Activated CD4-positive, alpha-beta T cell treated with anti-CD3 and anti-CD28 coated beads for 36 hours (primary cell): ENCODE data around the gene GFRA1. TPM values are rescaled to one million over a fixed set of nuclear protein-coding genes. Genes with fewer than 3 reads are reported as not detected.

Experiments used
- ATAC-seq: fragments of 200-7000 bp; cut with Tn5 transposase; one replicate; pipeline ENCODE4 v1.10.0; 2021; ENCODE audit warnings: mild to moderate bottlenecking, moderate library complexity
- CTCF ChIA-PET: fragments of 350-600 bp; sonication (Branson Sonifier 250); formaldehyde crosslinking; loops from one replicate; lab custom pipeline; 2021; ENCODE audit warnings: antibody characterized with exemption; lab: Charles Lee
- POLR2A ChIA-PET: fragments of 350-600 bp; sonication (Branson Sonifier 250); formaldehyde crosslinking; loops from one replicate; lab custom pipeline; 2021; ENCODE audit warnings: antibody characterized with exemption, inconsistent platforms; lab: Charles Lee
- DNase-seq: peaks from one replicate; pipeline ENCODE4 v3.0.0-alpha.2; 2020
- H3K27ac Mint-ChIP-seq: one replicate; pipeline ENCODE4 v1.8.0; 2021; ENCODE audit warnings: mixed read lengths
- H3K27me3 Mint-ChIP-seq: one replicate; pipeline ENCODE4 v1.8.0; 2021; ENCODE audit warnings: mixed read lengths
- H3K36me3 Mint-ChIP-seq: one replicate; pipeline ENCODE4 v1.8.0; 2021; ENCODE audit warnings: low read depth, mixed read lengths
- H3K4me1 Mint-ChIP-seq: one replicate; pipeline ENCODE4 v1.8.0; 2021; ENCODE audit warnings: mixed read lengths
- H3K4me3 Mint-ChIP-seq: one replicate; pipeline ENCODE4 v1.8.0; 2021; ENCODE audit warnings: mild to moderate bottlenecking, moderate library complexity, mixed read lengths
- H3K9me3 Mint-ChIP-seq: one replicate; pipeline ENCODE4 v1.8.0; 2021; ENCODE audit warnings: low read depth, mixed read lengths
- intact Hi-C, 2 experiments: fragments of 100-400 bp; cut with DNase I in 1 of 2; cut with micrococcal nuclease in 1 of 2; formaldehyde crosslinking; loops; one replicate each; pipeline versions ENCODE4 v1.14.2 to v1.15.1; 2022 to 2024; cut with DNase I, micrococcal nuclease
- total RNA-seq, 2 experiments: library from RNA; stranded (reverse); gene quantifications; one replicate each; pipeline ENCODE4 v1.2.3, GENCODE V29; 2021

Gene GFRA1
- total RNA-seq, 2 experiments from 2014 or later: 0.09 to 0.11 TPM

GRCh38 chr10:116132780-116133399 is 140.1 kb downstream of the GFRA1 start:
- intact Hi-C loops: no loop called here
- Mint-ChIP-seq H3K4me3 (no peak overlapping the region), H3K36me3 (no peaks in the 10 kb centered on the region), H3K4me1 (no peaks in the 10 kb centered on the region), H3K9me3 (no peaks in the 10 kb centered on the region), H3K27me3 (no peaks in the 10 kb centered on the region), H3K27ac (no peak overlapping the region)
- ATAC-seq: no peak
- CTCF ChIA-PET: no interaction called here
- POLR2A ChIA-PET: no interaction called here
- DNase-seq: peak; percentile 10

GRCh38 chr10:116130006-116130405 is 143.0 kb downstream of the GFRA1 start:
- no peak for ATAC-seq
- ChIA-PET POLR2A (no interaction called here), CTCF (interaction anchor here (1.1 kb wide), 1 partner anchor 17 kb away, joined by 3 read pairs; no protein-coding TSS in a partner anchor)
- no peaks in the 10 kb centered on the region for H3K9me3 Mint-ChIP-seq
- DNase-seq: no peak
- intact Hi-C loops: no loop called here
- H3K36me3 Mint-ChIP-seq: no peaks in the 10 kb centered on the region
- H3K4me1 Mint-ChIP-seq: no peaks in the 10 kb centered on the region
- H3K27me3 Mint-ChIP-seq: no peaks in the 10 kb centered on the region
- H3K27ac Mint-ChIP-seq: no peak overlapping the region
- H3K4me3 Mint-ChIP-seq: no peak overlapping the region

- DNase-seq: no peak
- H3K4me3 Mint-ChIP-seq: no peak overlapping the region
- no peak overlapping the region for H3K27ac Mint-ChIP-seq
- ATAC-seq: no peak
- H3K9me3 Mint-ChIP-seq: no peaks in the 10 kb centered on the region
- no peaks in the 10 kb centered on the region for H3K36me3 Mint-ChIP-seq
- intact Hi-C loops: no loop called here
- CTCF ChIA-PET: no interaction called here
- H3K27me3 Mint-ChIP-seq: no peaks in the 10 kb centered on the region
- no peaks in the 10 kb centered on the region for H3K4me1 Mint-ChIP-seq
- POLR2A ChIA-PET: no interaction called here
Measured at GRCh38 chr10:116126954-116127695, 145.9 kb downstream of the GFRA1 start.

GRCh38 chr10:116126239-116126638 is 146.8 kb downstream of the GFRA1 start:
- H3K4me1 Mint-ChIP-seq: no peaks in the 10 kb centered on the region
- DNase-seq: no peak

GRCh38 chr10:116125180-116125579 is 147.8 kb downstream of the GFRA1 start:
- no peaks in the 10 kb centered on the region for H3K9me3 Mint-ChIP-seq
- H3K27ac Mint-ChIP-seq: no peak overlapping the region
- POLR2A ChIA-PET: no interaction called here
- H3K27me3 Mint-ChIP-seq: no peaks in the 10 kb centered on the region
- CTCF ChIA-PET: no interaction called here
- ATAC-seq (no peak), DNase-seq (no peak)
- H3K4me1 Mint-ChIP-seq: no peaks in the 10 kb centered on the region
- intact Hi-C loops: no loop called here
- no peak overlapping the region for H3K4me3 Mint-ChIP-seq
- H3K36me3 Mint-ChIP-seq: no peaks in the 10 kb centered on the region

More at GRCh38 chr10:116126239-116126638, 146.8 kb downstream of the GFRA1 start:
- CTCF ChIA-PET: no interaction called here
- Mint-ChIP-seq H3K27ac (no peak overlapping the region), H3K27me3 (no peaks in the 10 kb centered on the region), H3K36me3 (no peaks in the 10 kb centered on the region), H3K9me3 (no peaks in the 10 kb centered on the region), H3K4me3 (no peak overlapping the region)
- POLR2A ChIA-PET: no interaction called here
- ATAC-seq: no peak
- intact Hi-C loops: no loop called here

GRCh38 chr10:116124777-116125176 is 148.2 kb downstream of the GFRA1 start:
- H3K4me1 Mint-ChIP-seq: no peaks in the 10 kb centered on the region
- no peaks in the 10 kb centered on the region for H3K36me3 Mint-ChIP-seq
- no peak for ATAC-seq
- no peak for DNase-seq
- H3K27ac Mint-ChIP-seq: no peak overlapping the region
- CTCF ChIA-PET: interaction anchor here (1.7 kb wide), 1 partner anchor 15 kb away, joined by 6 read pairs; no protein-coding TSS in a partner anchor
- no peaks in the 10 kb centered on the region for H3K9me3 Mint-ChIP-seq
- H3K27me3 Mint-ChIP-seq: no peaks in the 10 kb centered on the region
- intact Hi-C loops: no loop called here
- no peak overlapping the region for H3K4me3 Mint-ChIP-seq
- POLR2A ChIA-PET: no interaction called here

GRCh38 chr10:116122664-116123063 is 150.3 kb downstream of the GFRA1 start:
- DNase-seq: no peak
- Mint-ChIP-seq H3K36me3 (no peaks in the 10 kb centered on the region), H3K9me3 (no peaks in the 10 kb centered on the region), H3K4me1 (no peaks in the 10 kb centered on the region), H3K27me3 (no peaks in the 10 kb centered on the region), H3K4me3 (no peak overlapping the region), H3K27ac (no peak overlapping the region)
- CTCF ChIA-PET: interaction anchor here (0.6 kb wide), 1 partner anchor 371 kb away, joined by 3 read pairs; no protein-coding TSS in a partner anchor
- ATAC-seq: no peak
- POLR2A ChIA-PET: no interaction called here
- intact Hi-C loops: no loop called here

GRCh38 chr10:116121640-116122525 is 151.1 kb downstream of the GFRA1 start:
- DNase-seq (no peak), ATAC-seq (no peak)
- POLR2A ChIA-PET: no interaction called here
- H3K27ac Mint-ChIP-seq: no peak overlapping the region
- no peaks in the 10 kb centered on the region for H3K4me1 Mint-ChIP-seq
- peaks cover 2% of the 10 kb centered on the region for H3K9me3 Mint-ChIP-seq
- H3K27me3 Mint-ChIP-seq: no peaks in the 10 kb centered on the region
- H3K4me3 Mint-ChIP-seq: no peak overlapping the region
- intact Hi-C loops: no loop called here
- CTCF ChIA-PET: interaction anchor here (0.6 to 1.3 kb wide), 4 partner anchors 25 to 1116 kb away, joined by 3 to 6 read pairs (median 3); no protein-coding TSS in a partner anchor
- H3K36me3 Mint-ChIP-seq: no peaks in the 10 kb centered on the region

GRCh38 chr10:116120688-116121455 is 152.1 kb downstream of the GFRA1 start:
- H3K27ac Mint-ChIP-seq: no peak overlapping the region
- peaks cover 2% of the 10 kb centered on the region for H3K9me3 Mint-ChIP-seq
- no peaks in the 10 kb centered on the region for H3K4me1 Mint-ChIP-seq
- ATAC-seq (no peak), DNase-seq (peak; percentile 34)
- no peaks in the 10 kb centered on the region for H3K27me3 Mint-ChIP-seq
- ChIA-PET CTCF (interaction anchor here (0.6 to 1.3 kb wide), 3 partner anchors 26 to 979 kb away, joined by 3 to 6 read pairs (median 3); no protein-coding TSS in a partner anchor), POLR2A (no interaction called here)
- intact Hi-C loops: no loop called here
- H3K36me3 Mint-ChIP-seq: no peaks in the 10 kb centered on the region
- no peak overlapping the region for H3K4me3 Mint-ChIP-seq

- ChIA-PET CTCF (no interaction called here), POLR2A (no interaction called here)
- Mint-ChIP-seq H3K27me3 (no peaks in the 10 kb centered on the region), H3K36me3 (no peaks in the 10 kb centered on the region), H3K4me3 (no peak overlapping the region), H3K4me1 (no peaks in the 10 kb centered on the region), H3K27ac (no peak overlapping the region), H3K9me3 (peaks cover 2% of the 10 kb centered on the region)
- intact Hi-C loops: no loop called here
- no peak for DNase-seq
- no peak for ATAC-seq
Measured at GRCh38 chr10:116118847-116119246, 154.2 kb downstream of the GFRA1 start.

- Mint-ChIP-seq H3K9me3 (peaks cover 2% of the 10 kb centered on the region), H3K27ac (no peak overlapping the region), H3K4me1 (no peaks in the 10 kb centered on the region), H3K27me3 (no peaks in the 10 kb centered on the region), H3K36me3 (no peaks in the 10 kb centered on the region), H3K4me3 (no peak overlapping the region)
- intact Hi-C loops: no loop called here
- DNase-seq (no peak), ATAC-seq (no peak)
- ChIA-PET CTCF (no interaction called here), POLR2A (no interaction called here)
Measured at GRCh38 chr10:116115797-116116196, 157.2 kb downstream of the GFRA1 start.
